GM12878 (cell line): ENCODE results near the gene SLC25A30. TPM values are rescaled to one million over a fixed set of nuclear protein-coding genes. Genes with fewer than 3 reads are reported as not detected.

Experiments
- ATF2 ChIP-seq: IDR thresholded peaks from 2 replicates; pipeline ENCODE4 v1.6.1; 2012; ENCODE audit warnings: low read length, inconsistent platforms
- BCLAF1 ChIP-seq: fragments of 450-650 bp; IDR thresholded peaks from 2 replicates; pipeline ENCODE4 v1.6.1; 2017; ENCODE audit warnings: antibody characterized with exemption, mild to moderate bottlenecking, moderate library complexity
- CEBPB ChIP-seq, 2 experiments: fragments of 150-350 bp in 1 of 2; IDR thresholded peaks; 2 replicates each; pipeline ENCODE4 v1.6.1; 2012 to 2014; ENCODE audit warnings: low read depth in 2 of 2, low read length in 2 of 2, borderline replicate concordance in 1 of 2, inconsistent platforms in 1 of 2
- ETV6 ChIP-seq, 2 experiments: fragments of 450-650 bp in 1 of 2; IDR thresholded peaks in 1 of 2; conservative IDR thresholded peaks in 1 of 2; 2 replicates each; pipeline ENCODE4 v1.6.1; 2014; ENCODE audit warnings: antibody characterized with exemption in 1 of 2, borderline replicate concordance in 1 of 2, low read depth in 1 of 2, mild to moderate bottlenecking in 1 of 2, moderate library complexity in 1 of 2
- GATAD2B ChIP-seq: fragments of 450-650 bp; conservative IDR thresholded peaks from 2 replicates; pipeline ENCODE4 v1.6.1; 2017; ENCODE audit warnings: low read depth, mild to moderate bottlenecking, moderate library complexity
- HSF1 ChIP-seq: fragments of 150-350 bp; IDR thresholded peaks from 2 replicates; pipeline ENCODE4 v1.6.1; 2014; ENCODE audit warnings: mild to moderate bottlenecking, low read depth, low read length
- KAT2A ChIP-seq: conservative IDR thresholded peaks from 2 replicates; pipeline ENCODE4 v1.6.1; 2011; ENCODE audit warnings: low read depth, low read length; ENCODE audit not compliant: control insufficient read depth
- MEF2A ChIP-seq: IDR thresholded peaks from 2 replicates; pipeline ENCODE4 v1.6.1; 2011; ENCODE audit warnings: low read depth, mild to moderate bottlenecking, low read length, moderate library complexity; ENCODE audit not compliant: insufficient read depth
- PKNOX1 ChIP-seq: fragments of 450-650 bp; IDR thresholded peaks from 2 replicates; pipeline ENCODE4 v1.6.1; 2016; ENCODE audit warnings: mild to moderate bottlenecking
- POU2F2 ChIP-seq: IDR thresholded peaks from 3 replicates; pipeline ENCODE4 v1.6.1; 2011; ENCODE audit warnings: low read depth, mild to moderate bottlenecking, low read length, borderline replicate concordance
- PRDM15 ChIP-seq: fragments of 450-650 bp; formaldehyde crosslinking; IDR thresholded peaks from 2 replicates; pipeline ENCODE4 v1.4.0; 2020; ENCODE audit warnings: mild to moderate bottlenecking, moderate library complexity
- RAD21 ChIP-seq: IDR thresholded peaks from 2 replicates; pipeline ENCODE4 v1.6.1; 2011; ENCODE audit warnings: mild to moderate bottlenecking, low read depth, low read length, moderate library complexity; ENCODE audit not compliant: insufficient read depth
- RB1 ChIP-seq: fragments of 450-650 bp; formaldehyde crosslinking; IDR thresholded peaks from 2 replicates; pipeline ENCODE4 v1.6.1; 2017; ENCODE audit warnings: mild to moderate bottlenecking, borderline replicate concordance
- RCOR1 ChIP-seq: conservative IDR thresholded peaks from 2 replicates; pipeline ENCODE4 v1.6.1; 2012; ENCODE audit warnings: low read depth, low read length, improper control_type of control experiment
- SIX5 ChIP-seq: IDR thresholded peaks from 2 replicates; pipeline ENCODE4 v1.6.1; 2011; ENCODE audit warnings: mild to moderate bottlenecking, low read depth, low read length, moderate library complexity; ENCODE audit not compliant: severe bottlenecking
- SPI1 ChIP-seq: IDR thresholded peaks from 2 replicates; pipeline ENCODE4 v1.6.1; 2011; ENCODE audit warnings: low read depth, mild to moderate bottlenecking, low read length, moderate library complexity, borderline replicate concordance; ENCODE audit not compliant: insufficient read depth
- SUPT20H ChIP-seq: IDR thresholded peaks from 2 replicates; pipeline ENCODE4 v1.6.1; 2011; ENCODE audit warnings: low read depth, mild to moderate bottlenecking, low read length, moderate library complexity, borderline replicate concordance; ENCODE audit not compliant: control insufficient read depth
- ZBED1 ChIP-seq: IDR thresholded peaks from 2 replicates; pipeline ENCODE4 v1.6.1; 2016; ENCODE audit warnings: borderline replicate concordance
- ZZZ3 ChIP-seq: IDR thresholded peaks from 2 replicates; pipeline ENCODE4 v1.6.1; 2011; ENCODE audit warnings: low read depth; ENCODE audit not compliant: control insufficient read depth, insufficient read length
- polyA plus RNA-seq, 11 experiments: library from polyadenylated mRNA; depleted of rRNA in 4 of 11; unstranded in 6 of 11; stranded (reverse) in 5 of 11; fragments of >200 nt; fragmentation: Nextera tagmentation in 4 of 11; fragmentation: Illumina TruSeq in 1 of 11; extraction: Ambion mirVana in 4 of 11; extraction: Trizol in 1 of 11; gene quantifications; 1 replicate in 1 of 11; 2 replicates in 10 of 11; pipeline versions ENCODE4 v1.2.1 to v1.2.3, GENCODE V29; 2011 to 2016; ENCODE audit warnings: inconsistent platforms in 2 of 11, missing spikeins in 2 of 11, low read depth in 1 of 11
- total RNA-seq, 4 experiments: library from RNA; depleted of rRNA in 3 of 4; stranded (reverse); fragments of >200 nt in 3 of 4; fragmentation: Illumina TruSeq in 1 of 4; extraction: Trizol in 1 of 4; gene quantifications; 2 replicates each; pipeline versions ENCODE4 v1.2.1 to v1.2.3, GENCODE V29; 2013 to 2021

Gene SLC25A30
- total and polyA plus RNA-seq, 10 of the 15 experiments (the other 5 are each of a cell fraction or from before 2014, with no cell fraction given) = 2.4 to 18.0 (median 8.9) TPM

GRCh38 chr13:45370922-45371406, 47.2 kb downstream of the SLC25A30 start (continued):
- no peak for TF ChIP-seq SUPT20H
- TF ChIP-seq POU2F2 = no peak
- TF ChIP-seq PRDM15 (CRISPR knock-in tag) = no peak
- no peak for TF ChIP-seq RB1
- TF ChIP-seq ETV6 (conservative IDR thresholded peaks at IDR 0.05 in 1 of 2, IDR thresholded peaks at IDR 0.05 in 1 of 2; ENCODE audit: borderline replicate concordance in 1 of 2, low read depth in 1 of 2) = no peak
- TF ChIP-seq PKNOX1 = no peak
- no peak for TF ChIP-seq SPI1
- TF ChIP-seq CEBPB (IDR thresholded peaks at IDR 0.05; ENCODE audit: borderline replicate concordance in 1 of 2, low read depth in 2 of 2, low read length in 2 of 2) = no peak
- TF ChIP-seq KAT2A = no peak
- no peak for TF ChIP-seq RCOR1
- no peak for TF ChIP-seq BCLAF1
- no peak for TF ChIP-seq MEF2A
- no peak for TF ChIP-seq ZBED1
- peak; percentile 75 for TF ChIP-seq RAD21
- TF ChIP-seq ATF2 = no peak
- no peak for TF ChIP-seq ZZZ3
- no peak for TF ChIP-seq GATAD2B
- no peak for TF ChIP-seq HSF1
- TF ChIP-seq SIX5 = no peak
